ENCODE data around the gene ACBD6. TPM values are rescaled to one million over a fixed set of nuclear protein-coding genes. Genes with fewer than 3 reads are reported as not detected.

Gene ACBD6
- total and polyA plus RNA-seq, 2 of the 4 experiments (the other 2 are of a cell fraction): 52.5 to 59.1 TPM

DNA sequence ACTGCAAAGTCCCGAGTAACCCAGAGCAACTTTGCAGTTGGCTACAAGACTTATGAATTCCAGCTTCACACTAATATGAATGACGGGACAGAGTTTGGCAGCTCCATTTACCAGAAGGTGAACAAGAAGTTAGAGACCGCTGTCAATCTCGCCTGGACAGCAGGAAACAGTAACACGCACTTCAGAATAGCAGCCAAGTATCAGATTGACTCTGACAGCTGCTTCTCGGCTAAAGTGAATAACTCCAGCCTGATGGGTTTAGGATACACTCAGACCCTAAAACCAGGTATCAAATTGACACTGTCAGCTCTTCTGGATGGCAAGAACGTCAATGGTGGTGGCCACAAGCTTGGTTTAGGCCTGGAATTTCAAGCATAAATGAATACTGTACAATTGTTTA is 66.8 kb downstream of the ACBD6 start:
- BruUV-seq (replicated peaks): no TSS peak
- H3K9me1 ChIP-seq (ENCODE audit: insufficient read depth, low read length): peaks cover 5% of the 10 kb centered on the region; the same call in 1 of the 2 replicates
- no peak overlapping the region for H4K8ac ChIP-seq (ENCODE audit: low read depth in 2 of 2, low read length in 2 of 2)
- intact Hi-C loops (cut with micrococcal nuclease): no loop called here
- H4K5ac ChIP-seq (ENCODE audit: low read depth, low read length): no peak overlapping the region
- peaks cover 7% of the 10 kb centered on the region for H3K4me1 ChIP-seq (ENCODE audit: control insufficient read depth, insufficient read depth, low read length)
- ATAC-seq (ENCODE audit: low read depth) (no peak), DNase-seq (no peak)
- no peak overlapping the region for H3K14ac ChIP-seq (replicated peaks; ENCODE audit: low read depth, low read length)
- H3K9ac ChIP-seq (ENCODE audit: low read depth, low read length): no peak overlapping the region
- H2BK20ac ChIP-seq (ENCODE audit: low read depth, low read length): no peak overlapping the region
- ChIA-PET CTCF (interaction anchor here (0.7 kb wide), 1 partner anchor 164 kb away, joined by 3 read pairs; no protein-coding TSS in a partner anchor), POLR2A (ENCODE audit: unreplicated experiment) (no interaction called here)
- dilution Hi-C loops (cut with HindIII; ENCODE audit: low sequenced_read_pairs, unreplicated experiment): no loop called here
- H3K36me3 ChIP-seq (ENCODE audit: control insufficient read depth, insufficient read depth, low read length): peaks cover 7% of the 10 kb centered on the region
- H3K79me1 ChIP-seq (ENCODE audit: low read depth in 1 of 2, low read length in 2 of 2): peaks cover 35 to 45% of the 10 kb centered on the region in 2 experiments
- in situ Hi-C loops (cut with MboI; ENCODE audit: low sequenced_read_pairs): no loop called here
- no peak overlapping the region for H3K4me3 ChIP-seq (ENCODE audit: insufficient read depth, low read depth, low read length)
- TF ChIP-seq MAZ (IDR thresholded peaks at IDR 0.05; ENCODE audit: borderline replicate concordance, low read depth, low read length) (no peak), RFX5 (IDR thresholded peaks at IDR 0.05; ENCODE audit: low read depth, low read length) (no peak), RAD21 (IDR thresholded peaks at IDR 0.05; ENCODE audit: low read length) (no peak), USF2 (IDR thresholded peaks at IDR 0.05; ENCODE audit: low read depth, low read length) (no peak), SMC3 (IDR thresholded peaks at IDR 0.05; ENCODE audit: low read depth, low read length) (no peak), CHD1 (IDR thresholded peaks at IDR 0.05; ENCODE audit: low read depth, low read length) (no peak), CEBPB (IDR thresholded peaks at IDR 0.05; ENCODE audit: low read depth, low read length) (no peak), POLR2A (IDR thresholded peaks at IDR 0.05; ENCODE audit: low read depth, low read length) (no peak), MXI1 (IDR thresholded peaks at IDR 0.05; ENCODE audit: borderline replicate concordance, low read depth, low read length) (no peak), NFE2L2 (IDR thresholded peaks at IDR 0.05; ENCODE audit: low read depth, low read length) (no peak), BHLHE40 (IDR thresholded peaks at IDR 0.05; ENCODE audit: low read depth, low read length) (no peak), FOS (IDR thresholded peaks at IDR 0.05; ENCODE audit: low read depth, low read length) (no peak)
- H2BK15ac ChIP-seq (ENCODE audit: low read depth, low read length): no peak overlapping the region
- H3K27me3 ChIP-seq (ENCODE audit: control insufficient read depth, insufficient read depth, low read length): no peaks in the 10 kb centered on the region
- peaks cover 23% of the 10 kb centered on the region; the same call in 1 of the 2 replicates for H4K20me1 ChIP-seq (ENCODE audit: insufficient read depth, low read length)
- no peak overlapping the region for H3K23ac ChIP-seq (ENCODE audit: low read depth, low read length)
- peak overlapping the region; percentile 1 for H2BK5ac ChIP-seq (ENCODE audit: low read depth, low read length, poor library complexity, severe bottlenecking)
- no peak overlapping the region for H3K18ac ChIP-seq (ENCODE audit: low read depth, low read length)
- H3K4me2 ChIP-seq (ENCODE audit: low read depth, low read length): no peak overlapping the region
- H2AK5ac ChIP-seq (ENCODE audit: low read depth, low read length): no peak overlapping the region
- H2AFZ ChIP-seq (replicated peaks; ENCODE audit: low read length, poor library complexity): no peak overlapping the region
- H3K27ac ChIP-seq (ENCODE audit: insufficient read depth, low read length): no peak overlapping the region
- H3K9me3 ChIP-seq (ENCODE audit: control insufficient read depth, insufficient read depth, low read length): no peaks in the 10 kb centered on the region
- no peak overlapping the region for H2BK120ac ChIP-seq (ENCODE audit: low read depth, low read length)
- no peak overlapping the region for H2AK9ac ChIP-seq (replicated peaks; ENCODE audit: low read depth, low read length, poor library complexity)
- H4K91ac ChIP-seq (ENCODE audit: insufficient read depth, low read depth, low read length): no peak overlapping the region
- no peak overlapping the region for H3K4ac ChIP-seq (ENCODE audit: low read depth, low read length)
- no peak overlapping the region for H3K56ac ChIP-seq (ENCODE audit: extremely low read depth, insufficient read depth, low read length)
- WGBS, 2 experiments (ENCODE audit: extremely low coverage in 2 of 2, insufficient read length in 1 of 2): 100% methylated on average over 2 of the region's 7 CpGs; no CpG with 5 or more reads in 1 of the 2 experiments
